Heart left ventricle (tissue), 16 donors: ENCODE results near the gene SRRM4. TPM values are rescaled to one million over a fixed set of nuclear protein-coding genes. Genes with fewer than 3 reads are reported as not detected.
"Not testable (repeated sequence)": the region's sequence is repeated elsewhere in the genome, so short reads cannot be mapped to it uniquely, and the experiment has no call there.

Source experiments
- ATAC-seq, 4 donors: fragments of 200-7000 bp; cut with Tn5 transposase; one replicate each; pipeline ENCODE4 v1.9.1; 2020 to 2022; ENCODE audit warnings: moderate library complexity in 4 of 4, mild to moderate bottlenecking in 3 of 4, moderate number of reproducible peaks in 1 of 4
- DNase-seq, 5 donors: peaks; one replicate each; pipeline ENCODE4 v3.0.0-alpha.2; 2020
- H3K27ac ChIP-seq, 12 donors: fragments of 200-600 bp; sonication (generic) in 4 of 12; one replicate each; pipeline versions ENCODE4 v1.5.0 to v1.8.0; 2016 to 2022; ENCODE audit warnings: mild to moderate bottlenecking in 2 of 12
- H3K27me3 ChIP-seq, 9 donors: fragments of 200-600 bp; sonication (generic) in 2 of 9; one replicate each; pipeline versions ENCODE4 v1.5.1 to v1.8.0; 2016 to 2022; ENCODE audit warnings: mild to moderate bottlenecking in 3 of 9
- H3K36me3 ChIP-seq, 9 donors: fragments of 200-600 bp; sonication (generic) in 2 of 9; one replicate each; pipeline versions ENCODE4 v1.5.0 to v1.8.0; 2018 to 2022; ENCODE audit warnings: mild to moderate bottlenecking in 2 of 9
- H3K4me1 ChIP-seq, 12 donors: fragments of 200-600 bp; sonication (generic) in 4 of 12; one replicate each; pipeline versions ENCODE4 v1.5.0 to v1.8.0; 2016 to 2022; ENCODE audit warnings: mild to moderate bottlenecking in 3 of 12
- H3K4me3 ChIP-seq, 12 donors: fragments of 200-600 bp; sonication (generic) in 4 of 12; one replicate each; pipeline versions ENCODE4 v1.5.0 to v1.8.0; 2017 to 2022; ENCODE audit warnings: mild to moderate bottlenecking in 9 of 12, moderate library complexity in 4 of 12
- H3K9me3 ChIP-seq, 12 donors: fragments of 200-600 bp; sonication (generic) in 4 of 12; one replicate each; pipeline versions ENCODE4 v1.5.0 to v1.8.0; 2016 to 2022; ENCODE audit warnings: mild to moderate bottlenecking in 1 of 12
- CTCF ChIP-seq, 12 donors: fragments of 200-600 bp; sonication (generic) in 4 of 12; IDR thresholded peaks; one replicate each; pipeline versions ENCODE4 v1.5.0 to v1.8.0; 2018 to 2022; ENCODE audit warnings: antibody characterized with exemption in 12 of 12, mild to moderate bottlenecking in 5 of 12
- POLR2A ChIP-seq, 2 donors: fragments of 450-650 bp; IDR thresholded peaks; one replicate each; pipeline ENCODE4 v1.6.1; 2017; ENCODE audit warnings: antibody characterized with exemption in 2 of 2, mild to moderate bottlenecking in 2 of 2, moderate library complexity in 2 of 2
- WGBS, 4 donors: extraction: QIAGEN DNeasy Blood & Tissue Kit in 2 of 4; methylation state at CpG; one replicate each; pipeline versions ENCODE4 v1.1.5 to v1.1.7; 2013 to 2018; 5-methylcytosine and 5-hydroxymethylcytosine counted together
- intact Hi-C, 10 donors: fragments of 100-400 bp; cut with DNase I; formaldehyde crosslinking; loops; one replicate each; pipeline versions ENCODE4 v1.11.1 to v1.14.2; 2022
- polyA plus RNA-seq, 2 donors: library from polyadenylated mRNA; stranded (reverse); fragments of 200-250 nt; gene quantifications; one replicate each; pipeline ENCODE4 v1.2.3, GENCODE V29; 2013
- total RNA-seq, 9 donors: library from RNA; depleted of rRNA in 2 of 9; stranded (reverse); fragments of >200 nt in 2 of 9; fragmentation: NEBNext Ultra II Directional in 3 of 9; extraction: Animal tissue kit (Norgen Biotek cat#: 25700) in 3 of 9; gene quantifications; one replicate each; pipeline versions ENCODE4 v1.1.0 to v1.2.4, GENCODE V29; 2016 to 2023
- donor health status: ischemic (EF 13 %, LVEDD 7.1; RV severe dilation, severe dysfunction).
- donor health status: healthy with polysubstance abuse.
- donor health status: DM: no; HTN: yes; CAD: no.
- donor health status: DM: no; HTN: no; CAD: no.
- donor health status: ischemic (EF 25% LVEDD 6.9; RV normal size, moderate dysfunction).
- donor health status: ischemic (EF 25% LVEDD 5.7; RV mildly dilated, moderate dysfunction).
- donor health status: healthy.
- donor health status: DM: yes; HTN: yes; CAD: no.
- donor health status: ischemic (EF 35%, LVEDD 5.7; RV mildly dilated, moderate dysfunction).
- donor health status: nonischemic (EF 11% LVEDD 7.7; RV severe dilation, severe dysfunction).
- donor health status: DM: yes; HTN: yes; CAD: no.
- donor health status: PGD.
- donor health status: ischemic (EF 29% LVEDD 5.4; RV normal size, mild dysfunction).
- donor health status: nonischemic (EF 23%, LVEDD 6.1; RV moderate dilation, normal function).

The SRRM4 gene
- total and polyA plus RNA-seq, 11 donors, result 0.04 to 0.57 (median 0.27) TPM; not detected in 1

- Histone ChIP-seq H3K4me1 (no peaks in the 10 kb centered on the region), H3K9me3 (peaks cover 0 to 11% (median 1%) of the 10 kb centered on the region in 12 donors), H3K36me3 (no peaks in the 10 kb centered on the region), H3K4me3 (no peak overlapping the region), H3K27me3 (peaks cover 0 to 7% (median 0%) of the 10 kb centered on the region in 9 donors), H3K27ac (no peak overlapping the region)
- intact Hi-C loops, result no loop called here
- TF ChIP-seq POLR2A (IDR thresholded peaks at IDR 0.05), result no peak
- no peak for TF ChIP-seq CTCF (IDR thresholded peaks at IDR 0.05)
- WGBS, 4 donors, result 77 to 86% (median 82%) methylated on average over 4 of the region's 4 CpGs
- ATAC-seq (no peak), DNase-seq (no peak)
Measured at GRCh38 chr12:119102274-119102673, 120.9 kb downstream of the SRRM4 start.

GRCh38 chr12:119102714-119103113 is 121.4 kb downstream of the SRRM4 start:
- intact Hi-C loops, result no loop called here
- peaks cover 0 to 11% (median 1%) of the 10 kb centered on the region in 12 donors for H3K9me3 ChIP-seq
- 91 to 94% (median 93%) methylated on average over 1 of the region's 1 CpG for WGBS, 4 donors
- no peak for DNase-seq
- no peak overlapping the region for H3K4me3 ChIP-seq
- H3K36me3 ChIP-seq, result no peaks in the 10 kb centered on the region
- TF ChIP-seq POLR2A (IDR thresholded peaks at IDR 0.05) (no peak), CTCF (IDR thresholded peaks at IDR 0.05) (no peak)
- no peak for ATAC-seq
- H3K27me3 ChIP-seq, result peaks cover 0 to 6% (median 0%) of the 10 kb centered on the region in 9 donors
- H3K4me1 ChIP-seq, result no peaks in the 10 kb centered on the region
- H3K27ac ChIP-seq, result no peak overlapping the region

- H3K27me3 ChIP-seq, H3K27ac ChIP-seq, H3K36me3 ChIP-seq, H3K4me3 ChIP-seq, H3K4me1 ChIP-seq, intact Hi-C loops, H3K9me3 ChIP-seq, DNase-seq, ATAC-seq: not testable (repeated sequence)
- WGBS, 4 donors, result 89 to 98% (median 97%) methylated on average over 4 of the region's 4 CpGs
Measured at GRCh38 chr12:119104969-119105368, 123.6 kb downstream of the SRRM4 start.

- TF ChIP-seq CTCF (IDR thresholded peaks at IDR 0.05), result no peak
- TF ChIP-seq POLR2A (IDR thresholded peaks at IDR 0.05), result no peak
- peaks cover 0 to 4% (median 0%) of the 10 kb centered on the region in 9 donors for H3K27me3 ChIP-seq
- 81 to 87% (median 83%) methylated on average over 9 of the region's 9 CpGs for WGBS, 4 donors
- no peaks in the 10 kb centered on the region for H3K36me3 ChIP-seq
- no peak overlapping the region for H3K4me3 ChIP-seq
- no peak overlapping the region for H3K27ac ChIP-seq
- H3K4me1 ChIP-seq, result peaks cover 0 to 3% (median 0%) of the 10 kb centered on the region in 12 donors
- no peak for DNase-seq
- ATAC-seq, result no peak
- intact Hi-C loops, result loop anchor here in 8 of 10 donors (5.0 to 10.0 kb wide), 5 partner anchors 91 to 434 kb away; no protein-coding TSS in a partner anchor
- H3K9me3 ChIP-seq, result no peaks in the 10 kb centered on the region
Measured at GRCh38 chr12:119113496-119113986, 132.2 kb downstream of the SRRM4 start.

- Histone ChIP-seq H3K9me3 (no peaks in the 10 kb centered on the region), H3K27ac (no peak overlapping the region), H3K4me1 (peaks cover 0 to 3% (median 0%) of the 10 kb centered on the region in 12 donors), H3K4me3 (no peak overlapping the region), H3K27me3 (peaks cover 0 to 4% (median 0%) of the 10 kb centered on the region in 9 donors), H3K36me3 (no peaks in the 10 kb centered on the region)
- TF ChIP-seq POLR2A (IDR thresholded peaks at IDR 0.05) (no peak), CTCF (IDR thresholded peaks at IDR 0.05) (no peak)
- 87 to 92% (median 90%) methylated on average over 3 of the region's 3 CpGs for WGBS, 4 donors
- ATAC-seq (no peak), DNase-seq (no peak)
- intact Hi-C loops, result loop anchor here (2.0 to 10.0 kb wide), 7 partner anchors 91 to 433 kb away; no protein-coding TSS in a partner anchor
Measured at GRCh38 chr12:119114294-119114693, 133.0 kb downstream of the SRRM4 start.
